IMR-90 (cell line): ENCODE measurements around the gene KIF5C.

Experiments used
- BHLHE40 ChIP-seq: fragments of 150-350 bp; IDR thresholded peaks from 2 replicates; pipeline ENCODE4 v1.6.1; 2016; ENCODE audit warnings: mild to moderate bottlenecking, low read depth, low read length
- CEBPB ChIP-seq: IDR thresholded peaks from 2 replicates; pipeline ENCODE4 v1.6.1; 2012; ENCODE audit warnings: low read depth, low read length, improper control_type of control experiment
- CTCF ChIP-seq: conservative IDR thresholded peaks from 2 replicates; pipeline ENCODE4 v1.5.1; 2012; ENCODE audit warnings: mild to moderate bottlenecking, low read depth, low read length, improper control_type of control experiment
- ELK1 ChIP-seq: fragments of 150-350 bp; IDR thresholded peaks from 2 replicates; pipeline ENCODE4 v1.6.1; 2016; ENCODE audit warnings: low read depth, mild to moderate bottlenecking, low read length, moderate library complexity, borderline replicate concordance
- MAFK ChIP-seq: IDR thresholded peaks from 2 replicates; pipeline ENCODE4 v1.6.1; 2012; ENCODE audit warnings: low read depth, low read length, improper control_type of control experiment
- MXI1 ChIP-seq: IDR thresholded peaks from 2 replicates; pipeline ENCODE4 v1.6.1; 2012; ENCODE audit warnings: low read depth, mild to moderate bottlenecking, low read length, moderate library complexity, borderline replicate concordance
- POLR2A ChIP-seq: IDR thresholded peaks from 2 replicates; pipeline ENCODE4 v1.6.1; 2012; ENCODE audit warnings: mild to moderate bottlenecking, low read depth, low read length
- RAD21 ChIP-seq: IDR thresholded peaks from 2 replicates; pipeline ENCODE4 v1.6.1; 2012; ENCODE audit warnings: low read length, improper control_type of control experiment
- RCOR1 ChIP-seq: IDR thresholded peaks from 2 replicates; pipeline ENCODE4 v1.6.1; 2012; ENCODE audit warnings: mild to moderate bottlenecking, low read length, improper control_type of control experiment; ENCODE audit not compliant: insufficient replicate concordance
- SMC3 ChIP-seq: fragments of 150-350 bp; IDR thresholded peaks from 2 replicates; pipeline ENCODE4 v1.6.1; 2016; ENCODE audit warnings: low read depth, mild to moderate bottlenecking, antibody characterized with exemption, low read length, moderate library complexity
- USF2 ChIP-seq: fragments of 150-350 bp; IDR thresholded peaks from 2 replicates; pipeline ENCODE4 v1.6.1; 2017; ENCODE audit warnings: mild to moderate bottlenecking, antibody characterized with exemption, low read length, low read depth

GRCh38 chr2:149075105-149075504 is 200.1 kb downstream of the KIF5C start:
- TF ChIP-seq CTCF = no peak
- no peak for TF ChIP-seq POLR2A
- no peak for TF ChIP-seq BHLHE40
- TF ChIP-seq USF2 = no peak
- TF ChIP-seq RAD21 = no peak
- no peak for TF ChIP-seq MAFK
- TF ChIP-seq CEBPB = no peak
- TF ChIP-seq RCOR1 = no peak
- TF ChIP-seq SMC3 = no peak
- TF ChIP-seq ELK1 = no peak
- no peak for TF ChIP-seq MXI1
